Measurements from ENCODE around the gene ICAM2.

Gene ICAM2

DNA sequence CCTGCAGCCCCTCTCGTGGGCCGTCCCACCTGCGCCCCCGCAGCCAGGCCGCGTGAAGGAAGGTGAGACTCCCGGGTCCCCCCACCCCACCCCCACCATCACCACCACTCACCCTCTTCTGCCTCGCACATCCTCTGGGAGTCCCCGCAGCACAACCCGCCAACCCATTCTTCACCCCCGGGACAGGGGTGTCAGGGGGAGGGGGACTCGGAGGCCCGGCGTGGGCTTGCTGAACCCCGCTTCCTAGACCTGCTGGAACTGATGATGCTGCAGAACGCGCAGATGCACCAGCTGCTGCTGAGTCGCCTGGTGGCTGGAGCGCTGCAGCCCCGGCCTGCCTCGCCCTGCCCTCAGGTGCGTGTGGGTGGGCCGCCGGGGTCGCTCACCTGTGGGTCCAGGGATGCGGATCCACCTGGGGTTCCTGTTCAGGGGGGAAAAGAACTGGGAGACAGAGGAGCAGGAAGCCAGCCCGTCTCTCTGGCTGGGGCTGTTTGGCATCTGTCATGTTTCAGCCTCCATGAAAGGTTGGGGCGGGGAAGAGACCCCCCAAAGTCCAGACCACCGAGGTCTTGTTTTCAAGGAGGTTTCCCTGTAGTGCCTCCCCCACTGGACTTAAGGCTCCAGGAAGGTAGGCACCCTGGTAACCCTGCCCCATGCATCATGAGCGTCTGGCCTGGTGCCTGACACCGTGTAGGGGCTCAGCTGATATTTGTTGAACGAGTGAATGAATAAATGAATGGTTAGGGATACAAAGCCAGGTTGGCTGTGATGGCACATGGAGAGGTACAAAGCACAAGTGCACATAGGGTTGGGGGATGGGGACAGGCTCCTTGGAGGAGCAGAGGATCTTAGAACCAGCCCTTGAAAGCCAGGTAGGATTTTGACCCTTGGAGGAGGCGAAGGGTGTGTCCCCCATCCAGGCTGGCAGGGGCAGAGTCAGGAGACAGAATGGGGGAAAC lies 21.4 kb downstream of the ICAM2 start:
- in situ Hi-C loops (cut with MboI; ENCODE audit: low sequenced_read_pairs), result no loop called here

DNA sequence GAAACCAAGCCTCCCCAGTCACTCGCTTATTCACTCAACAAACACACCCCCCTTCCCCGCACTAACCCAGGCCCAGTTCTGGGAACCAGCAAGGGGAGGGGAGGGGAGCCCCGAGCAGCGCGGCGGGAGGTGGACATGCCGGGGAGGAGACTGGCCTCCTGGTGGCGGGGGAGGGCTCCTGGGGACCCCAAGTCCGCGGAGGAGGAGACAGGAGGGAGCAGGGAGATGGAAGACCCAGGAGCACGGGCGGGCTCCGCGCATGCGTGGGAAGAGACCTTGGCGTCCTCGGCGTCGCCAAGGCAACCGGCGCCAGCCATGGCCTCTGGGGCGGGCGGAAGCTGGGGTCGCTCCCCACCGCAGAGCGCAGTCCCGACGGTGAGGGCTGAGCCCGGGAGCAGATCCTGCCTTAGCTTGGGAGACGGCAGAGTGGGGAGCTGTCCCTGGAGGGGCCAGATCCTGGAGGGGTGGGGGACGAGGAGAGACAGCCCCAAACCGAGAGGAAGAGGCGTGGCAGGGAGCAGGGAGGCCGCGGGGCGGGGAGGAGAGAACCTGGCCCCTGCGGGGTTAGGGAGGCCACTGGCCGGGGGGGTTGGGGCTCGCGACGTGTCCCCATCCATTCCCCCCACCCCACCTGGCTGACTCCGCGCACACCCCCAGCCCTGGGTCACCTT lies 22.2 kb downstream of the ICAM2 start, which contains the start of gene PRR29:
TSS of gene PRR29 (plus strand) at position 302 of the 671 bp plus-strand sequence. CDS start at position 316, 14 bp downstream.
- in situ Hi-C loops (cut with MboI; ENCODE audit: low sequenced_read_pairs), result no loop called here

- in situ Hi-C loops (cut with MboI; ENCODE audit: low sequenced_read_pairs), result no loop called here
These were observed 22.9 kb downstream of the ICAM2 start for GRCh38 chr17:63997341-63998048.

GRCh38 chr17:63996430-63997182 lies 23.8 kb downstream of the ICAM2 start:
- in situ Hi-C loops (cut with MboI; ENCODE audit: low sequenced_read_pairs), result no loop called here

DNA sequence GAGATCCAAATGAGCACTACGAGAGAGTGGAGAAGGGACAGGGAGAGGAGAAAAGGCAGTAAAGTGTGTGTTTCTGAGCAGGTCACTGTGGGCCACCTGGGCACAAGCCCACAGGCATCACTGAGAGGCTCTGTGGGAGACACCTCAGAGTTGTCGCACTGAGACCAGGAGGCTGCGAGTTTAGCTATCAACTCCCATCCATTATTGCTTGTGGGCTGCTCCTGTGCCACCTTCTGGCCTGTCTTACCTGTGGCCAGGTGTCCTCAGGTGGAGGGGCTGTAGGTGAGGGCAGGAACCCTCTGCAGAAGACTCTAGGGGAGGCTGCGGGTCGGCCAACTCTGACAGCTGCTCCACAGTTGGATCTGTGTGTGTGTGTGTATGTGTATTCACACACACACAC lies 24.8 kb downstream of the ICAM2 start:
- in situ Hi-C loops (cut with MboI; ENCODE audit: low sequenced_read_pairs), result no loop called here

DNA sequence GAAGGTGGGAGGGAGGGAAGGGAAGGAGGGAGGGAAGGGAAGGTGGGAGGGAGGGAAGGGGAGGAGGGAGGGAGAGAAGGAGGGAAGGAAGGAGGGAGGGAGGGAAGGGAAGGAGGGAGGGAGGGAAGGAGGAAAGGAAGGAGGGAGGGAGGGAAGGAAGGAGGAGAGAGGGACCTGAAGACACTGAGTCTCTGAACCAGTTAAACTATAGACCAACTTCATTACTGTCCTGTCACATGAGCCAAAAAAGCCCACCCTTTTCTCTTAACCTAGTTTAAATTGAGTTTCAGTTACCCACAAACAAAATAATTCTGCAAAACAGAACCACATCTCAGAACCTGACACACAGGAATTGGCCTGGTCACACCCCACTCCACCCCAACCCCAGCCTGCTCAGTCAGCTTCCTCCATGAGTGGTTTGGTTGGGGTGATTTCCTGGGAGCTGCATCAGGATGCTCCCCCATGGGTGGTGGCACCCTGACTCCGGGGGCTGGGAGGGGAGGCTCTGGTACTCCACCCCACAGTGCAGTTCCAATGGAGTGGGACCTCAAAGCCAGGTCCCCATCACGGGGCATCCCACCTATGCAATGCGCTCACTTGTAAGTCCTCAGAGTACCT lies 27.0 kb downstream of the ICAM2 start:
- in situ Hi-C loops (cut with MboI; ENCODE audit: low sequenced_read_pairs), result no loop called here

GRCh38 chr17:63991611-63992010 lies 28.8 kb downstream of the ICAM2 start:
- in situ Hi-C loops (cut with MboI; ENCODE audit: low sequenced_read_pairs), result no loop called here

DNA sequence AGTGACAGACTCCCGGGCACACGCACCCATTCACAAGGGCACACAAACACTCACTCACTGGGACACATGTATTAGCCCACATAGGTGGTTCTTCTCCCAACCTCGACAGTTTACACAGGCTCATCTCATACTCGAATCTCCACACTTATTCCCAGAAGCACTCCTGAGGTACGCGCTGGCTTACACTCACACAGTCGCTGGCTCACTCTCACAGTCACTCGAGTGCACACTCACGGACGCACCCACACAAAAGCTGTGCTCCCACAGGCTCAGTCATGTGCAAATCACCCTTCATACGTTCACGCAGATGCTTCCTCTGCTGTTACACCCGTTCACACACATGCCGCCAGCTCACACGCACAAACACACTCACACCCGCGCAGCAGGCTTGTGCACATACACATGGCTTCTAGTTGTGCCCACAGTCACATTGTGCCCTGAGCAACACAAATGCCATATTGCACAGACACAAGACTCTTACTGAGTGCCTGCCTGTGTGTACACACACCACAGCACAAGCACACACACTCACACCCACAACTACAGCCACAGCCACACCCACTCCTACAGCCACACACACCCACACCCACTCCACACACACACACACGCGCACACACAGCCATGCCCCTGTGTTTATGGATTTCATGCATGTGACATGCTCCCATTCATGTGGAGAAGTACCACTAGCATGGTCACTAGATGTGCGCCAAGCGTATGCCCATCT lies 30.6 kb downstream of the ICAM2 start:
- in situ Hi-C loops (cut with MboI; ENCODE audit: low sequenced_read_pairs), result no loop called here

DNA sequence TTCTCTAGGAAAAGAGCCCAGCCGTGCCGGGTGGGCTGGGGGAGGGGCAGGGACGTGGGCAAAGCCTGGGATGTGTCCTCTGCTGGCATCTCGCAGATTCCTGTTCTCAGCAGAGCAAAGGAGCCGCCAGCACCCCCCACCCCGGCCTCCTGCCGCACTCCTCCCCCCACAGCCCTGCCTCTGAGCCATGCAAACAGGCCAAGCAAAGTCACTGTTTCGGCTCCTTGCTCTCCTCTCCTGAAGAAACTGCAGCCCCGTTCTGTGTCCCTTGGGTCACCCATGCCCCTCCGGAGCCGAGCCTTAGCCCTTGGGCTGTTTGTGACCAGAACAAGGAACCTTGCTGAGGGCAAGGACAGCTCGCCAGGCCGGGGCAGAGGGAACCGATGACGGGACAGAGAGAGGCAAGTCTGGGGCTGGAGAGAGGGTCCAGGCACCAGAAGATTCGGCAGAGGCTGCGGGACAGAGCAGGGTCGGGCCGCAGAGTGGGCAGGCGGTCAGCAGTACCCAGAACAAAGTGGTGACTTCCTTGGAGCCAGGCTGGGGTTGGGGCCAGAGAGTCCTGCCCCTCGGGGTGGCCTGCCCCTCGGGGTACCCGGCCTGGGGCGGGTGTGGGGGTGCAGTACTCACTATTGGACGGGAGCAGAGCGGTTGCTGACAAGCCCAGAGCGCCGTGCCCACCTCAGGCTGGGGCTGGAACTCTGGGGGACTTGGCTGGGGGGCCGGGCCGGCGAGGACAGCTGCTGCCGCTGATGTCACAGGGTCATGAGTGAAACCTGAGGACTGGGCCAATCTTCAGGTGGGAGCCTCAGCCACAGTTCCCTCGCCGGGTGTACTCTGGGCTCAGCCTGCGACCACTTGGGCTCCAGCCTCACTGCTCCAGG lies 31.5 kb downstream of the ICAM2 start:
- in situ Hi-C loops (cut with MboI; ENCODE audit: low sequenced_read_pairs), result no loop called here

- in situ Hi-C loops (cut with MboI; ENCODE audit: low sequenced_read_pairs), result no loop called here
These were observed 32.3 kb downstream of the ICAM2 start for GRCh38 chr17:63988127-63988478.

- in situ Hi-C loops (cut with MboI; ENCODE audit: low sequenced_read_pairs), result no loop called here
These were observed 33.0 kb downstream of the ICAM2 start for GRCh38 chr17:63987221-63988126.

GRCh38 chr17:63986821-63987220 lies 33.6 kb downstream of the ICAM2 start:
- in situ Hi-C loops (cut with MboI; ENCODE audit: low sequenced_read_pairs), result no loop called here

DNA sequence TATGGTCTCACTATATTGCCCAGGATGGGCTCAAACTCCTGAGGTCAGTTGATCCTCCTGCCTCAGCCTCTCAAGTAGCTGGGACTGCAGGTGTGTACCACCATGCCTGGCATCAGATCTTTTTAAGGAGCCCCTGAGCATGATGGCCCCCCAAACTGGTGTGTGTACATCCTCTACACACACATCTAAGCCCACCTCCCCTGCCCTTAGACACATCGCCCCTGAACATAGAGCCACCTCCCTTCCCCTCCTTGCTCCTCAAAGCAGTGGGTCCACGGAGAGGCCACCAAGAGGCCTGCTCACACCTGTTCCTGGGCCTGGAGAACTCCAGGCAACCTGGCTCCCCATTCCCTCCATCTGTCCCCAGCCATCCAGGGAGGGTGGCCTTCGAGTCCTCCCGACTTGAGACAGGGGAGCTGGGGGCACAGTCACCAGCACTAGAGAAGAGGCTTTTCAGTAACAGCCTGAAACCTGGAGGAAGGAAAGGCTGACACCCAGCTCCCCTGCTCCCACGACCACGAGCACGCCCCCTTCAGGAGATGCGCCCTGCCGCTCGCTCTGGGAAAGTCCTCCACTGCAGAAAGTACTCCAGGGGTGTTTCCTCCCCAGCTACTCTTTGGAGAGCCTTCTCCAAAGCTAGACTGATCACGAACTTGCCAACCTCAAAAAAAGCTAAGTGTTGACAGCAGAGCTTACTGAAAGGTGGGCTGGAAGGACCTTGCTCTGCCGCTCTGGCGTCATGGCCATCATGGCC lies 34.9 kb downstream of the ICAM2 start:
- in situ Hi-C loops (cut with MboI; ENCODE audit: low sequenced_read_pairs), result no loop called here

DNA sequence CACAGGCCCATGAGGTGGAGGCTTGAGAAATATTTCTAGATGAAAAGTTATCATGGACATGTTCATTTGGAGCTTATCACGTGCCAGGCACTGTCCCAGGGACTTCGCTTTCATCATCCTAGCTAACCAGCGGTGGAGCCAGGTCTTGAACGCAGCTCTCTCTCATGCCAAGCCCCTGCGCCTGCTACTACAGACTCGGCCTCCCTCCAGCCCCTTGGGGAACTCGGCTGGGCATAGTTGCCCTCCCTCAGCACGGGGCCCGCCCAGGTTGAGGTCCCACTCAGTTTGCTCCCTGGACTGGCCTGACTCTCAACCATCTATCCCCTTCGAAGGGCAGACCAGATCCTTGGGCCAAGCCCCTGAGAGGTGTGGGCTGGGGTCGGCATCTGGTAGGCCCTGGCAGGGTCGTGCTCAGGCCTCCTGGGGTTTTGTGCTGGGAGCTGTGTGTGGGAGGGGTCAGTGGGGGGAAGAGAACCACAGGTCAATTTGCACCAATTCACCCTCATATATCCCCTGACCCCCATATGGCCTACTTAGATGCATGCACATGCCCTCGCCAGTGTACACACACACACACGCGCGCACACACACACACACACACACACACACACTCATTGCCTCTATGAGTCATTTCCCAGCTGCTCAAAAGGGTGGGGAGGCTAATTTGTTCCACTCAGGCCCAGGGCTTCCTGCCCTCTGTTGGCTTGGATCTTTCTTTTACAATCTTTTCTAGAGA lies 35.6 kb downstream of the ICAM2 start:
- in situ Hi-C loops (cut with MboI; ENCODE audit: low sequenced_read_pairs), result no loop called here

DNA sequence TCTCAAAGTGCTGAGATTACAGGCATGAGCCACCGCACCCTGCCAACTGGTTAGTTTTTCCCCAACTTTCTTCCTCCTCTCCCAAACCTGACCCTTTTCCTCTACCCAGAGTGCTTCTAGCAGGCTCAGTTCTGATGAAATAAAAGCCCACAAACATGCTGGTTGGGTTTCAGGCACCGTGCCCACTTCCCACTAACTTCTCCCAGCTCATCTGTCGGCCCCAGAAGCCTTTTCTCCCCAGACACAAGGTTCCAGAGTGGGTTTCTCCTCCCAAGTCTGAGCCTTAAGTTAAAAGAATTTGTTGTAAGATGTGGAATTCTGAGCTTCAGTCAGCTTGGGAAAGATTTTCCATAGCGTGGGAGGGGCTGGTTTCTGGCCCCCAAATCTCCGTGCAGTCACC lies 36.2 kb downstream of the ICAM2 start:
- in situ Hi-C loops (cut with MboI; ENCODE audit: low sequenced_read_pairs), result no loop called here

DNA sequence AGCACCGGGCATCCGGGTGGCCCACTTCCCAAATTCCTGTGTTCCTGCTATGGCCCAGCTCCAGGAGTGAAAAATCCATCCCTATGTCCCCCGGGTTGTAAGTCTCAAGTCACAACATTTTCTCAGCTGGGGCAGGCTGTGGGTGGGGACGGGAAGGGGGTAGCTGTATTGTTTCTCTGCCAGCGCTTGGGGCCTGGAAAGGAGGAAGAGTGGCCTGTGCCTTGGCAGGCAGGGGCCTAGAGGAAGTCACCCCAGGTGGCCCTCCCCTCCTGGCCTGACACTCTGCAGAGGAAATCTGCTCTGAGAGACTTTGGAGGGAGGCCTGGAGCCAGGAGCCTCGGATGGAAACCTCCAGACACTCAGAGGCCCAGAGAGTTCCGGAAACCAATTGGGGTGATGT lies 37.1 kb downstream of the ICAM2 start:
- in situ Hi-C loops (cut with MboI; ENCODE audit: low sequenced_read_pairs), result no loop called here

All from HL-60/S4 treated with retinoic acid at 250 ng/mL for 4 days and 3 days (cell line).